ENCODE measurements around the gene ZNF550. TPM values are rescaled to one million over a fixed set of nuclear protein-coding genes. Genes with fewer than 3 reads are reported as not detected.

The ZNF550 gene
- total and polyA plus RNA-seq, 8 donors: 1.1 to 35.0 (median 3.5) TPM

DNA sequence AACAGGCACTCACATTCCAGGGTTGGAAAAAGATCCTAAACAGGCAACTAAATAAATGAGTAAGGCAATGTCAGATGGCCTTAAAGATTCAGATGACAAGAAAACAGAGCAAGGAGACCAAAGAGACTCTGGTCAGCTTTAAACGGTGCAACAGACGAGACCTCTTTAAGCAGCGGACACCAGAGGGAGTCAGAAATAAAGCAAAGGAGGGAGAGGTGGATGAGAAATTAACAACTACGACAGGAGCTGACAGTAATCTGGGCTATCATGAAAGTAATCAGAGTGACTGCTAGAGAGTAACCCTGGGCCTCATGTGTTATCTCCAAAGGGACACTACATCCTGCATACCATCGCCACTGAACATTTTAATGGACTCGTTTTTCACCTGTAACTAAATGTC is 1.1 kb downstream of the ZNF550 start:
- peaks cover 25 to 39% (median 29%) of the 10 kb centered on the region in 4 donors for H3K36me3 ChIP-seq
- no peaks in the 10 kb centered on the region for H3K27me3 ChIP-seq
- intact Hi-C loops (cut with DNase I; ENCODE audit: low total_unique reads): no loop called here
- no peak for TF ChIP-seq POLR2AphosphoS5 (IDR thresholded peaks at IDR 0.05)
- DNase-seq: peak in 1 of 2 donors; percentile 20
- H3K4me3 ChIP-seq: peak overlapping the region; percentile 87 to 100 (median 96)
- WGBS, 5 donors: 22 to 33% (median 27%) methylated on average over 6 of the region's 6 CpGs
- H3K9me3 ChIP-seq: peaks cover 0 to 82% (median 47%) of the 10 kb centered on the region in 4 donors
- no peak overlapping the region for H3K27ac ChIP-seq
- peaks cover 14 to 27% (median 25%) of the 10 kb centered on the region in 4 donors for H3K4me1 ChIP-seq

DNA sequence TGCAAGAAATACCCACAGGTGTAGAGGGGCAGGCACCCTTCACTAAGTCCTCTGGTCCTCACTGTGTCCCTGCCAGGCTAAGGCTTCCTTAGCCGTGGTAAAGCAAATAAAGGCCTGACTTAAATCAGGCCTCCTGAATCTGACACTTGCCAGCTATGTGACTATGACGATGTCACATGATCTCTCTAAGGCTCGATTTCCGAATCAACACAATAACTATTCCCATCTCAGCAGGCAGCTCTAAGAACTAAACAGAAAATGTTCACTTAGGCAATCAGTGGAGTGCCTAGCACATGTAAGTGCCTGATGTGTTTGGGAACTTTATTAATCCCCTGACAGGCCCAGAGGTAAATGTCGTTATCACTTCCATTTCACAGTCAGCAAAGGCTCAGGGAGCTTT is 2.0 kb downstream of the ZNF550 start:
- intact Hi-C loops (cut with DNase I; ENCODE audit: low total_unique reads): no loop called here
- Histone ChIP-seq H3K4me1 (peaks cover 14 to 27% (median 25%) of the 10 kb centered on the region in 4 donors), H3K27ac (no peak overlapping the region), H3K4me3 (no peak overlapping the region), H3K9me3 (peaks cover 3 to 82% (median 47%) of the 10 kb centered on the region in 4 donors), H3K36me3 (peaks cover 31 to 47% (median 37%) of the 10 kb centered on the region in 4 donors), H3K27me3 (no peaks in the 10 kb centered on the region)
- TF ChIP-seq POLR2AphosphoS5 (IDR thresholded peaks at IDR 0.05): no peak
- TF ChIP-seq EP300 (IDR thresholded peaks at IDR 0.05): no peak
- TF ChIP-seq CTCF (IDR thresholded peaks at IDR 0.05): no peak
- no peak for TF ChIP-seq POLR2A (IDR thresholded peaks at IDR 0.05)
- WGBS, 5 donors: 74 to 82% (median 77%) methylated on average over 5 of the region's 5 CpGs
- no peak for DNase-seq

DNA sequence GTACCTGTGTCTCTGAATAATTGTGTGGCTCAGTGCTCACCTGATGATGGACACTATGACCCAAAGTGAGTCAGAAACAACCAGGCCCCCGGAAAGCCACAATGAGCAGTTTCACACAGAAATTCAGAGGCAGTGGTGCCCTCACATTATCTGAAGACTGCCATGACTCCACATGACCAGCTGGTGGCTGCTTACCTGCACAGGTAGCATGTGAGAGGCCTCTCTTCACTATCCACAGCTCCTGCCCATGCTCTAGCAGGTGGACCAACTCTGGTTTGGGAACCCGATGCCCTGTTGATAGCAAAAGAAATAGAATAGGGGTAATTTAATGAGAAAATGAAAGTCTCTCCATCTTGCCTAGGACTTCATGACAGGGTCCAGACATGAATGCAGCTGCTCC is 7.2 kb downstream of the ZNF550 start:
- no peak for DNase-seq
- Histone ChIP-seq H3K27me3 (no peaks in the 10 kb centered on the region), H3K36me3 (peaks cover 75 to 100% (median 90%) of the 10 kb centered on the region in 4 donors), H3K9me3 (peaks cover 36 to 99% (median 87%) of the 10 kb centered on the region in 4 donors), H3K4me3 (no peak overlapping the region), H3K27ac (no peak overlapping the region), H3K4me1 (no peaks in the 10 kb centered on the region)
- TF ChIP-seq CTCF (IDR thresholded peaks at IDR 0.05) (no peak), POLR2AphosphoS5 (IDR thresholded peaks at IDR 0.05) (no peak), POLR2A (IDR thresholded peaks at IDR 0.05) (no peak), EP300 (IDR thresholded peaks at IDR 0.05) (no peak)
- intact Hi-C loops (cut with DNase I; ENCODE audit: low total_unique reads): no loop called here
- 93 to 100% (median 94%) methylated on average over 2 of the region's 2 CpGs for WGBS, 5 donors

GRCh38 chr19:57546513-57546912 is 13.2 kb downstream of the ZNF550 start:
- DNase-seq: no peak
- Histone ChIP-seq H3K36me3 (peaks cover 71 to 100% (median 100%) of the 10 kb centered on the region in 4 donors), H3K27me3 (no peaks in the 10 kb centered on the region), H3K27ac (no peak overlapping the region), H3K4me3 (no peak overlapping the region), H3K4me1 (no peaks in the 10 kb centered on the region), H3K9me3 (peaks cover 71 to 100% (median 99%) of the 10 kb centered on the region in 4 donors)
- intact Hi-C loops (cut with DNase I; ENCODE audit: low total_unique reads): no loop called here
- WGBS, 5 donors: 93 to 100% (median 97%) methylated on average over 1 of the region's 1 CpG
- TF ChIP-seq POLR2AphosphoS5 (IDR thresholded peaks at IDR 0.05) (no peak), EP300 (IDR thresholded peaks at IDR 0.05) (no peak), POLR2A (IDR thresholded peaks at IDR 0.05) (no peak), CTCF (IDR thresholded peaks at IDR 0.05) (no peak)

- intact Hi-C loops (cut with DNase I; ENCODE audit: low total_unique reads): no loop called here
- no peak overlapping the region for H3K27ac ChIP-seq
- peaks cover 70 to 100% (median 100%) of the 10 kb centered on the region in 4 donors for H3K9me3 ChIP-seq
- peaks cover 58 to 100% (median 97%) of the 10 kb centered on the region in 4 donors for H3K36me3 ChIP-seq
- no peak for DNase-seq
- H3K4me3 ChIP-seq: no peak overlapping the region
- TF ChIP-seq CTCF (IDR thresholded peaks at IDR 0.05) (no peak), POLR2A (IDR thresholded peaks at IDR 0.05) (no peak), POLR2AphosphoS5 (IDR thresholded peaks at IDR 0.05) (no peak), EP300 (IDR thresholded peaks at IDR 0.05) (no peak)
- H3K4me1 ChIP-seq: no peaks in the 10 kb centered on the region
- 96 to 99% (median 98%) methylated on average over 7 of the region's 7 CpGs for WGBS, 5 donors
- H3K27me3 ChIP-seq: no peaks in the 10 kb centered on the region
Measured at GRCh38 chr19:57537953-57538547, 21.6 kb downstream of the ZNF550 start.

Data from stomach (tissue), 9 donors.